ENCODE results near the gene LBX2.

LBX2 gene

GRCh38 chr2:74512744-74513604, 13.6 kb upstream of the LBX2 start:
- no peak overlapping the region for H3K27ac ChIP-seq
- TF ChIP-seq, protein P1, sequence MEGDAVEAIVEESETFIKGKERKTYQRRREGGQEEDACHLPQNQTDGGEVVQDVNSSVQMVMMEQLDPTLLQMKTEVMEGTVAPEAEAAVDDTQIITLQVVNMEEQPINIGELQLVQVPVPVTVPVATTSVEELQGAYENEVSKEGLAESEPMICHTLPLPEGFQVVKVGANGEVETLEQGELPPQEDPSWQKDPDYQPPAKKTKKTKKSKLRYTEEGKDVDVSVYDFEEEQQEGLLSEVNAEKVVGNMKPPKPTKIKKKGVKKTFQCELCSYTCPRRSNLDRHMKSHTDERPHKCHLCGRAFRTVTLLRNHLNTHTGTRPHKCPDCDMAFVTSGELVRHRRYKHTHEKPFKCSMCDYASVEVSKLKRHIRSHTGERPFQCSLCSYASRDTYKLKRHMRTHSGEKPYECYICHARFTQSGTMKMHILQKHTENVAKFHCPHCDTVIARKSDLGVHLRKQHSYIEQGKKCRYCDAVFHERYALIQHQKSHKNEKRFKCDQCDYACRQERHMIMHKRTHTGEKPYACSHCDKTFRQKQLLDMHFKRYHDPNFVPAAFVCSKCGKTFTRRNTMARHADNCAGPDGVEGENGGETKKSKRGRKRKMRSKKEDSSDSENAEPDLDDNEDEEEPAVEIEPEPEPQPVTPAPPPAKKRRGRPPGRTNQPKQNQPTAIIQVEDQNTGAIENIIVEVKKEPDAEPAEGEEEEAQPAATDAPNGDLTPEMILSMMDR (conservative IDR thresholded peaks at IDR 0.05; ENCODE audit: low read depth): no peak
- CTCF ChIA-PET: interaction anchor here (0.5 to 0.9 kb wide), 5 partner anchors 9 to 471 kb away, joined by 3 to 4 read pairs (median 3); no protein-coding TSS in a partner anchor
- POLR2A ChIA-PET (ENCODE audit: low non-redundant PET): no interaction called here
- DNase-seq (ENCODE audit: low spot score): no peak

- POLR2A ChIA-PET (ENCODE audit: low non-redundant PET): no interaction called here
- no peak overlapping the region for H3K27ac ChIP-seq
- DNase-seq (ENCODE audit: low spot score): no peak
- TF ChIP-seq, protein P1 (conservative IDR thresholded peaks at IDR 0.05; ENCODE audit: low read depth): no peak
- CTCF ChIA-PET: no interaction called here
These were observed 11.9 kb upstream of the LBX2 start for GRCh38 chr2:74511104-74511989.

DNA sequence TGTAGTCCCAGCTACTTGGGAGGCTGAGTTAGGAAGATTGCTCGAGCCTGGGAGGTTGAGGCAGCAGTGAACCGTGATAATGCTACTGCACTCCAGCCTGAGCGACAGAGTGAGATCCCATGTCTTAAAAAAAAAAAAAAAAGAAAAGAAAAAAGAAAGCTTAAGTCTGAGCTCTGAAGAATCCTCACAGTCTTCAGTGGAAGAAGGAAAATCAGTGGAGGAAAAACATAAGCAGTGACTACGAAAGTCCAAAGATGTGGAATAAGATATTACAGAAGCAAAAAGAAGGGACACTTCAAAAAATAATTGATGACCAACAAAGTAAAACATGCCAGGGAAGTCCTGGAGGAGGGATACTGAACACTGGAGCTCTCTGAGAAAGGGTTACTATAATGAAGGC, 10.9 kb upstream of the LBX2 start:
- CTCF ChIA-PET: no interaction called here
- TF ChIP-seq, protein P1 (conservative IDR thresholded peaks at IDR 0.05; ENCODE audit: low read depth): no peak
- H3K27ac ChIP-seq: no peak overlapping the region
- POLR2A ChIA-PET (ENCODE audit: low non-redundant PET): interaction anchor here (1.1 kb wide), 1 partner anchor 20 kb away, joined by 12 read pairs; no protein-coding TSS in a partner anchor
- no peak for DNase-seq (ENCODE audit: low spot score)

- DNase-seq (ENCODE audit: low spot score): no peak
- H3K27ac ChIP-seq: peak overlapping the region; percentile 96
- ChIA-PET POLR2A (ENCODE audit: low non-redundant PET) (no interaction called here), CTCF (interaction anchor here (0.7 to 1.7 kb wide), 6 partner anchors 11 to 42 kb away, joined by 3 to 7 read pairs (median 4); partner anchors contain the start of genes CCDC142 and TTC31)
- TF ChIP-seq, protein P1 (conservative IDR thresholded peaks at IDR 0.05; ENCODE audit: low read depth): no peak
These were observed 8.6 kb upstream of the LBX2 start for GRCh38 chr2:74507926-74508520.

- peak; percentile 96 for DNase-seq (ENCODE audit: low spot score)
- TF ChIP-seq, protein P1 (conservative IDR thresholded peaks at IDR 0.05; ENCODE audit: low read depth): peak; percentile 55; the same call in 1 of the 2 replicates
- ChIA-PET POLR2A (ENCODE audit: low non-redundant PET) (interaction anchor here (1.0 kb wide), 1 partner anchor 9 kb away, joined by 3 read pairs; no protein-coding TSS in a partner anchor), CTCF (interaction anchor here (0.6 to 1.7 kb wide), 10 partner anchors 11 to 248 kb away, joined by 3 to 7 read pairs (median 4); partner anchors contain the start of genes CCDC142, DQX1, MRPL53 and TTC31)
- H3K27ac ChIP-seq: peak within 1 kb of the TSS; percentile 96
These were observed 7.9 kb upstream of the LBX2 start, which contains the start of gene PCGF1 for GRCh38 chr2:74507145-74507925. TSS of gene PCGF1 (minus strand) at chr2:74507695. CDS start at chr2:74507668, 27 bp downstream.

All from RWPE1 (cell line).